ENCODE results near the gene SLA2. TPM values are rescaled to one million over a fixed set of nuclear protein-coding genes. Genes with fewer than 3 reads are reported as not detected.

The SLA2 gene
- total and polyA plus RNA-seq, 2 of the 8 experiments (the other 6 are each of a cell fraction or from before 2014, with no cell fraction given): 0.18 TPM; not detected in 1

- TF ChIP-seq SIN3A (conservative IDR thresholded peaks at IDR 0.05 in 1 of 2, IDR thresholded peaks at IDR 0.05 in 1 of 2; ENCODE audit: low read depth in 1 of 2, low read length in 2 of 2) (peak; percentile 89 to 94), EZH2 (IDR thresholded peaks at IDR 0.05; ENCODE audit: low read depth, low read length, severe bottlenecking) (no peak), E2F6 (IDR thresholded peaks at IDR 0.05) (0 out of 2 replicates have a peak, but pooled peaks have one; percentile 47), KDM1A (IDR thresholded peaks at IDR 0.05; ENCODE audit: borderline replicate concordance, low read length) (peak; percentile 16; the same call in 1 of the 2 replicates), TAF1 (IDR thresholded peaks at IDR 0.05; ENCODE audit: low read depth, low read length) (peak; percentile 47), RBBP5 (IDR thresholded peaks at IDR 0.05; ENCODE audit: borderline replicate concordance, low read depth, low read length) (peak; percentile 3; the same call in 1 of the 2 replicates), JUND (IDR thresholded peaks at IDR 0.05; ENCODE audit: low read length) (no peak; the same call in 1 of the 2 replicates), CTBP2 (IDR thresholded peaks at IDR 0.05; ENCODE audit: borderline replicate concordance, insufficient read depth, insufficient read length, low read length) (no peak), BRCA1 (IDR thresholded peaks at IDR 0.05; ENCODE audit: low read depth, low read length) (no peak), POLR2AphosphoS5 (IDR thresholded peaks at IDR 0.05; ENCODE audit: low read depth, low read length) (no peak; the same call in 1 of the 2 replicates), CHD2 (IDR thresholded peaks at IDR 0.05; ENCODE audit: low read length) (no peak), ZNF274 (IDR thresholded peaks at IDR 0.05; ENCODE audit: borderline replicate concordance, extremely low read depth, low read length) (no peak), CHD1 (IDR thresholded peaks at IDR 0.05; ENCODE audit: low read depth, low read length) (no peak), TAF7 (optimal IDR thresholded peaks at IDR 0.05; ENCODE audit: borderline replicate concordance, low read depth, low read length) (peak; percentile 30), RFX5 (IDR thresholded peaks at IDR 0.05; ENCODE audit: borderline replicate concordance, low read depth, low read length) (no peak), CREB1 (IDR thresholded peaks at IDR 0.05) (0 out of 2 replicates have a peak, but pooled peaks have one; percentile 63), KDM4A (IDR thresholded peaks at IDR 0.05; ENCODE audit: low read depth, low read length, severe bottlenecking) (no peak), TCF12 (IDR thresholded peaks at IDR 0.05; ENCODE audit: low read depth, low read length) (no peak), ATF3 (IDR thresholded peaks at IDR 0.05; ENCODE audit: insufficient read depth, low read depth, low read length) (no peak), TBP (IDR thresholded peaks at IDR 0.05; ENCODE audit: low read depth, low read length) (peak; percentile 46), MAX (IDR thresholded peaks at IDR 0.05) (peak; percentile 18; the same call in 1 of the 2 replicates), YY1 (IDR thresholded peaks at IDR 0.05; ENCODE audit: low read depth, low read length) (peak; percentile 39; the same call in 1 of the 2 replicates), FOSL1 (IDR thresholded peaks at IDR 0.05; ENCODE audit: insufficient read depth, low read depth, low read length) (no peak)
These were observed 72.7 kb downstream of the SLA2 start, which contains the start of gene TGIF2 (continued) for GRCh38 chr20:36573103-36573797.
